ENCODE results near the gene BST1. TPM values are rescaled to one million over a fixed set of nuclear protein-coding genes. Genes with fewer than 3 reads are reported as not detected.

The BST1 gene
- total and polyA plus RNA-seq, 2 donors (not counting 1 experiment from before 2014, with no cell fraction given), result 15.7 to 48.8 TPM

- H3K4me3 ChIP-seq (replicated peaks in 1 of 4; ENCODE audit: control extremely low read depth in 1 of 4, insufficient read depth in 1 of 4, low read depth in 3 of 4, low read length in 4 of 4), result peak overlapping the region in 3 of 4 experiments; percentile 50 to 64 (median 59)
Measured at GRCh38 chr4:15703439-15703838, 574 bp downstream of the BST1 start.

GRCh38 chr4:15704129-15704528 lies 1.3 kb downstream of the BST1 start:
- DNase-seq (ENCODE audit: low read depth in 2 of 2), result no peak
- Histone ChIP-seq H3K27me3 (ENCODE audit: control insufficient read depth, insufficient read depth, low read length) (no peaks in the 10 kb centered on the region), H3K4me2 (ENCODE audit: extremely low read depth, insufficient read depth, low read length) (no peak overlapping the region), H3K4me3 (replicated peaks in 1 of 4; ENCODE audit: control extremely low read depth in 1 of 4, insufficient read depth in 1 of 4, low read depth in 3 of 4, low read length in 4 of 4) (no peak overlapping the region), H3K9ac (ENCODE audit: insufficient read depth, low read length) (no peak overlapping the region), H3K9me3 (ENCODE audit: control insufficient read depth, insufficient read depth, low read depth, low read length) (no peaks in the 10 kb centered on the region), H2AFZ (ENCODE audit: low read length) (no peak overlapping the region), H3K4me1 (ENCODE audit: control insufficient read depth, extremely low read depth, insufficient read depth, low read length) (peaks cover 2% of the 10 kb centered on the region), H3K27ac (ENCODE audit: insufficient read depth, low read length) (no peak overlapping the region), H3K79me2 (ENCODE audit: control insufficient read depth, insufficient read depth, low read length) (no peaks in the 10 kb centered on the region), H4K20me1 (ENCODE audit: control insufficient read depth, extremely low read depth, insufficient read depth, low read length) (no peaks in the 10 kb centered on the region), H3K36me3 (ENCODE audit: control insufficient read depth, insufficient read depth, low read length) (no peaks in the 10 kb centered on the region)
- no peak for TF ChIP-seq CTCF (conservative IDR thresholded peaks at IDR 0.05 in 1 of 2, IDR thresholded peaks at IDR 0.05 in 1 of 2; ENCODE audit: low read depth in 1 of 2, low read length in 2 of 2)
- TF ChIP-seq EZH2 (IDR thresholded peaks at IDR 0.05; ENCODE audit: low read length, missing control alignments), result no peak

More at GRCh38 chr4:15703439-15703838, 574 bp downstream of the BST1 start:
- DNase-seq (ENCODE audit: low read depth in 2 of 2), result no peak
- peak overlapping the region; percentile 37 for H2AFZ ChIP-seq (ENCODE audit: low read length)
- H3K27ac ChIP-seq (ENCODE audit: insufficient read depth, low read length), result no peak overlapping the region
- H3K4me1 ChIP-seq (ENCODE audit: control insufficient read depth, extremely low read depth, insufficient read depth, low read length), result peaks cover 2% of the 10 kb centered on the region
- H3K9ac ChIP-seq (ENCODE audit: insufficient read depth, low read length), result no peak overlapping the region
- H3K36me3 ChIP-seq (ENCODE audit: control insufficient read depth, insufficient read depth, low read length), result no peaks in the 10 kb centered on the region
- no peaks in the 10 kb centered on the region for H3K9me3 ChIP-seq (ENCODE audit: control insufficient read depth, insufficient read depth, low read depth, low read length)
- no peaks in the 10 kb centered on the region for H3K27me3 ChIP-seq (ENCODE audit: control insufficient read depth, insufficient read depth, low read length)
- TF ChIP-seq EZH2 (IDR thresholded peaks at IDR 0.05; ENCODE audit: low read length, missing control alignments) (no peak), CTCF (conservative IDR thresholded peaks at IDR 0.05 in 1 of 2, IDR thresholded peaks at IDR 0.05 in 1 of 2; ENCODE audit: low read depth in 1 of 2, low read length in 2 of 2) (no peak)
- H3K79me2 ChIP-seq (ENCODE audit: control insufficient read depth, insufficient read depth, low read length), result no peaks in the 10 kb centered on the region
- H3K4me2 ChIP-seq (ENCODE audit: extremely low read depth, insufficient read depth, low read length), result no peak overlapping the region
- H4K20me1 ChIP-seq (ENCODE audit: control insufficient read depth, extremely low read depth, insufficient read depth, low read length), result no peaks in the 10 kb centered on the region

- H3K27ac ChIP-seq (ENCODE audit: insufficient read depth, low read length), result no peak overlapping the region
- peak in 1 of 2 donors; percentile 20 for DNase-seq (ENCODE audit: low read depth in 2 of 2)
- no peaks in the 10 kb centered on the region for H3K9me3 ChIP-seq (ENCODE audit: control insufficient read depth, insufficient read depth, low read depth, low read length)
- peaks cover 2% of the 10 kb centered on the region for H3K4me1 ChIP-seq (ENCODE audit: control insufficient read depth, extremely low read depth, insufficient read depth, low read length)
- no peak overlapping the region for H3K4me2 ChIP-seq (ENCODE audit: extremely low read depth, insufficient read depth, low read length)
- H3K4me3 ChIP-seq (replicated peaks in 1 of 4; ENCODE audit: control extremely low read depth in 1 of 4, insufficient read depth in 1 of 4, low read depth in 3 of 4, low read length in 4 of 4), result no peak overlapping the region
- H3K27me3 ChIP-seq (ENCODE audit: control insufficient read depth, insufficient read depth, low read length), result no peaks in the 10 kb centered on the region
- no peaks in the 10 kb centered on the region for H3K36me3 ChIP-seq (ENCODE audit: control insufficient read depth, insufficient read depth, low read length)
- H2AFZ ChIP-seq (ENCODE audit: low read length), result no peak overlapping the region
- no peaks in the 10 kb centered on the region for H3K79me2 ChIP-seq (ENCODE audit: control insufficient read depth, insufficient read depth, low read length)
- no peak for TF ChIP-seq EZH2 (IDR thresholded peaks at IDR 0.05; ENCODE audit: low read length, missing control alignments)
- TF ChIP-seq CTCF (conservative IDR thresholded peaks at IDR 0.05 in 1 of 2, IDR thresholded peaks at IDR 0.05 in 1 of 2; ENCODE audit: low read depth in 1 of 2, low read length in 2 of 2), result no peak
- no peak overlapping the region for H3K9ac ChIP-seq (ENCODE audit: insufficient read depth, low read length)
- no peaks in the 10 kb centered on the region for H4K20me1 ChIP-seq (ENCODE audit: control insufficient read depth, extremely low read depth, insufficient read depth, low read length)
Measured at GRCh38 chr4:15706646-15707362, 3.9 kb downstream of the BST1 start.
